HG03108 (cell line): ENCODE results near the gene FRAS1.

ENCODE experiments used
- ATAC-seq: cut with Tn5 transposase; IDR thresholded peaks from one replicate; pipeline ENCODE4 v1.9.1; 2021; ENCODE audit warnings: moderate library complexity; ENCODE audit not compliant: unreplicated experiment

Gene FRAS1

DNA sequence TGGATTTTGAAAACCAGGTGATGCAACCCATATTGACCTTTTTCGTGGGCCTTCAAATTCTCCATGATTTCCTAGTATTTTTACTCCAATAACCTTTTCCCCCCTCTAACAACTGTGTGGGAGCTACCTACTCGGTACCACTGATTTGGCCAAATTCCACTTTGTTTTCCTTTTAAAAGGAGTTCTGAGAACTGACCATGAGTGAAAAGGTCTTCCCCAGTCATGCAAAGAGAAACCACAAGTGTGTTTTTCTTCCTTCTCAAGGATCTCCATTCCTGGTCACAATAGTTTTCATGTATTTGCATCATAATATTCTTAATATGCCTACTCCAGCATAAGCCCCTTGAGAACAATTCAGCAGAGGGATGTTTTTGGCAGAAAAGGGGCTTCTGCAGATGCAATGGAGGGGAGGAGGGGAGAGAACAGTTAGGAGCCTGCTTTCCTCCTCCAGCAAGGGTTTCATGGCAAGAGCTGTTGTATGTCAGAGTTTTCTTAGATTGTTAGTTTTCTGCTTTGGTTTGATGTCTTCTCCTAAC lies 299.2 kb downstream of the FRAS1 start:
- ATAC-seq: no peak

DNA sequence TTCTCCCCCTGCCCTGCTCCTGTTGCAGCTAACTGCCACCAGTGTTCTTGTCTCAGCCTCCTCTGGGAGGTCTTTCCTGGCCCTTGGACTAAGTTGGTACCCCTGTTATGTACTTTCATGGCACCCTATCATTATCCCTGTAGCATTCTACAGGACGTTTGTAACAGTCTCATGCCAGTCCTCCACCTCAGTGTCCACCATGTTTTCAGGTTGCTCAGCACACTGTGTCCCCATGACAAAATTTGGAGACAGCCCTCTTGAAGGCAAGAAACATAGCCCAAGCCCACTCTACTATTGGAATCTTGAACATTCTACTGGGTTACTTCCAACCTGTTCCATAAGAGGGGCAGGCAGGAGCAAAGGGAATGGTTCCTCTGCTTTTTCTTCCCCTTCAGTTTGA lies 300.0 kb downstream of the FRAS1 start:
- no peak for ATAC-seq

DNA sequence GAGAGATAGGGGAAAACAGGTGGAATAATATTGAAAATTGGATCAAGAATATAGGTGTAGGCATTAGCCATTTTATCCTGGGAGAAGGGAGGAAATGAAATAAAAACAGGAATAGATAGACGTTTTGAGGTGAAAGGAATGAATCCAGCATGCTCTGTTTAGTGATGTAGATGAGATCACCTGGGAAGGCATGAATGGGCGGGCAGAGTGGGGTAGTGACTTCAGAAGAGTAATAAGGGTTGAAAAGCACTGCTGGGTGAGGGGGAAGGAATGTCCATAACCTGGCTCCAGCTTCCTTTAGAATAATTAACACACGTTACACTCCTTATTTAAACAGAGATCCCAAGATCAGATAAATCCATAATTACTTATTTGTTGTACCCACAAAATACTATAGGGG lies 303.3 kb downstream of the FRAS1 start:
- ATAC-seq: no peak

DNA sequence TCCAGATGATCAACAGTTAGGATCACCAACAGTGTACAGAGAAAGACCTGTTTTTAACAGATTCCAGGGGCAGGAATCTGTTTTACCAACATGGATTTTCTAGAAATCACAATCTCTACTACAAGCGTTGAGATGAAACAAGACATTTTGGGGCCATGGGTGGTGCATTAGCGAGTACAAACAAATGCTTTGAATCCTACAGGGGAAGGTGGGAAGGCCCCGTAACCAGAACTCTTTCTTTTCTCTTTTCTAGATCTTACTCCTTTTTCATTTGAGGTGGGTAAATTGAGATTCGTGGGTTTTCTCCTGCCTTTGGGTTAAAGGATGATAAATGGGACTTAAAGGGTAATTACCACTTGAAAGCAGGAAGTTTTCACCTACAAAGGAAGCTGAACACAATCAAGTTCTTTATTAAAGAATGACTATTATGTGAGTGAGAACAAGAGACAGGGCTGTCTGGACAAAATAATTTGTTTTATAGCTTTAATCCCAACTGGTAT lies 304.5 kb downstream of the FRAS1 start:
- ATAC-seq: no peak

DNA sequence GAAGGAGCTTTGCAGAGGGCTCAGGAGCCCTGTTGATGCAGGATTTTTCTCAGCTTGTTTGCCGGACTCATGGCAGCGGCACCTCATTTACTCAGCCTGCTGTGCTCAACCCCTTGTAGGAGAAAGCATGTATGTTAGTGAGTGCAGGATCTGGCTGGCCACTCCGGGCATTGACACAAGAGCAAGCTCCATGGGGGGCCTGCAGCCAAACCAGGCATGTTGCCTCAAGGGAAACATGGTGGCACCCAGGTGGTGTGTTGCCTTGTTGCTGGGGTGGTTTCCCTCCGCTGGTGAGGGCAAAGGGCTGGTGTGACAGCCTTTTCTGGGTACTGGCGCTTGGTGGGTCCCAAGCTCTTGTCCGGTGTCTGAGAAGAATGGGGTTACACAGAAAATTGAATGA lies 305.2 kb downstream of the FRAS1 start:
- ATAC-seq: no peak

DNA sequence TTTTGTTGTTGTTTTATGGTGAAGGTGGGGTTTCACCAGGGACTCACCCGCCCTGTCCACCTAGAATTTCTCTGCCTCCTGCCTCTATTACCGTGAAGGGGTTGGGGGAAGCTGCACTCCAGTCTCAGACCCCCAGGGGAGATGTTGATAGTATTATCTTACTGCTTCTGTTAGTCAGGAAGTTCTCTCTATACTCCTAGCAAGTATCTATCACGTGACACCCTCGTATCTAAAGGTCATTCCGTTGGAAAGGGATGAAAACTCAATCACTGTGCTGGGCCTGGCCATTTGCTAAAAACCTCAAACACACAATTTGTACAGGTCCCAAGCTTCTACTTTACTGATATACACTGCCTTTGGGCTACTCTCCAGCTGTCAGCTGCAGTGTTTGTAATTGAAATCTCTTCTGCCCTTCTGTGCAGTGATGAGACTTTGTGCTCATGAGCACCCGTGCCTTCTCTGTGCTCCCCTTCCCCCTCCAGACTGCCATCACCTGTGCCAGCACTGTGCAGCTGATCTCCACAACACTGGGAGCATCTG lies 306.0 kb downstream of the FRAS1 start:
- no peak for ATAC-seq

DNA sequence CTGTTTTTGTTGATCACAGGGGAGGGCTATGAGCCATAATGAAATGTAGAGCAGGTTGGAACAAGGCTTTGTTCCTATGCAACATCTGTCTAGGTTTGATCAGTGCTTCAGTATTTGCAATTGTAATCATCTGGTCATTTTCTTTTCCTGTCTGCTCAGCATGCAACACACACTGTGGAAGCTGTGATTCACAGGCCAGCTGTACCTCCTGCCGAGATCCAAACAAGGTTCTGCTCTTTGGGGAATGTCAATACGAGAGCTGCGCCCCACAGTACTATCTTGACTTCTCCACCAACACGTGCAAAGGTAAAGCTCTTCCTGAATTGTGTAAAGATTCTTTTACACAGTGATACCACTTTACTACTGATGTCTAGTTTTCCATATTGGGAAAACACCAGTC lies 312.6 kb downstream of the FRAS1 start:
- no peak for ATAC-seq

DNA sequence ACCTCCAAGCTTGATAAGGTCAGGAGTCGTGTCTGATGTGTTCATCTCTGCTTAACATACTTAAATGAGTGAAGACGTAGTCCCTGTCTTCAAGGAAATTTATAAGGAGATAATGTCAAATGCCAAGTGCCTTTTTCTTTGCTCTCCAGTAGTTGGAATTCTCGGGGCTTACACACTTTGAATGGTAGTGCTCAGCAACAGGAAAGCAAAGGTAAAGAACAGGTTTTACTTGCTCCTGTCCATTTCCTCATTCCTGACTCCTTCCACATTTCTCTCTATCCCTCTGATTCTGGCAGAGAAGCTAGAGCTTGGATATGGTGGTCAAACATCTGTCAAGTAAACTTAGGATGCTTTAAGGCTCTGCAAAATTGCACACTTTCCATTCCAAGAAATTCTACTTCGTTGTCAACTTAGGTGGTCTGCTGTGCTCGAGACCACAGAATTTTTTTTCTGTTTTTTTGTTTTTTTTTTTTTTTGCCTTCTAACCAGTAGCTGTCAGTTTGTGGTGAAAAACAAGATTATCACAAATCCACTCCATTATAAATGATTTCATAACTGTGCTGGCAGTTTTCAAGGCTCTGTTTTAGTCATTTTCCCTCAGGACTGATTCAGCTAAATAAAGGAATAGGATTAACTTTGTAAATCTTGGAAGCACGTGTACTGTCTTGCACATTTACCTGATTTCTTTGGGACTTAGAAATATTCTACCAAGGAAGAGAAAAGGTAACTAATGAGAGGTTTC lies 313.7 kb downstream of the FRAS1 start:
- no peak for ATAC-seq

DNA sequence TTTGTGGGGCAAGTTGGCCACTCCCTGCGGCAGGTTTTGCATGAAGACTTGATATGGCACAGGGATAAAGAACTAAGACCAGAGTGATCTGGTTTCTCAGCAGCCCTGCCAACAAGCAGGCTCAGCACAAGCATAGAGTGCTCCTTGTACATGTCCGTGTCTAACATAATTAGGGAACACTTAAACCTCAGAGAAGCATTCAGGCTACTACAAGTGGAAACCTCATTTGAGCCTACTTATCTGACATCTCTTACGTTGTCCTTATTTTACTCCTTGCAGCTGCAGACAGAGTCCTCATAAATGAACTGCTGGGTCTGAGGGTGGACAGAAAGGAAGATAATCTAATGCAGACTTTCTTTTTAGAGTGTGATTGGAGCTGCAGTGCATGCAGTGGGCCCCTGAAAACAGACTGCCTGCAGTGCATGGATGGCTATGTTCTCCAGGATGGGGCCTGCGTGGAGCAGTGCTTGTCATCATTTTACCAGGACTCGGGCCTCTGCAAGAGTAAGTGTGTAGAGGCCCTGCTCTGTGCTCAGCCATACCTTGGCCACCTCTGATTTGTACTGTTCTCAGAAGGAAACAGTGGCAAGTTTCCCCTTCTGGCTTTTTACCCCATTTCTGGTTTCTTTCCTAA lies 315.3 kb downstream of the FRAS1 start:
- ATAC-seq: no peak

DNA sequence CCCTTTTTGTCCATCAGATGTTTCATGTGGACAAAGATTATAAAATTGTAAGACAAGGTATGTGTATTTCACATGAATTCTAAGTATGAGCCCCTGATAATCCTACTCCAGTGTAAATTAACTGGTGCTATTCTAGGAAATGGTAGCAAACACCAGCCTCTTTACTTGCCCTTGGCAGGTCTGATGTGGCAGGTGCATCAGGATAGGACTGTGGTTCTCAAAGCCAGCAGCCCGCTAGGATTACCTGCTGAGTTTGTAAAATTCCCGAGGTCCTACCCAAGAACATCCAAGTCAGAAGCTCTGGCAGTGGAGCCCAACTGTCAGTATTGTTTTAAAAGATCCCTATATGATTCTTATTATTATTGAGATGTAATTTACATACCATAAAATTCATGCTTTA lies 320.4 kb downstream of the FRAS1 start:
- no peak for ATAC-seq

DNA sequence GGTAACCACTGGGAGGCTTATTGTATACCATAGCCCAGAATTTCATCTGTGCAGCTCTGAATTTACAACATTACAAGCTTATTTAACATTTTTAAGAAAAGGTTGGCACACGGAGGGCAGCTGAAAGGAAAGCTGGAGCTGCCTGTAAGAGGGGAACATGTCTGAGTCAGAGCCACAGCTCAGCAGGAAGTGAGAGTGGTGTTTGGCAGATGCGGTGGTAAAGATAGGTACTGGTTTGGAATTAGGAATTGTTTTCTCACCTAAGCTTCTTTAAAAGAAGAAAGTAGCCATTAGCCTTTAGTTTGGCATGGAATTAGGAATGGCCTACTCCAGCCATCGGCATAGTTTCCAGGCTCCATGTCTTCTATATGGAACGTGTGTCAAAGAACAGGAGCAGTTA lies 321.9 kb downstream of the FRAS1 start:
- no peak for ATAC-seq

DNA sequence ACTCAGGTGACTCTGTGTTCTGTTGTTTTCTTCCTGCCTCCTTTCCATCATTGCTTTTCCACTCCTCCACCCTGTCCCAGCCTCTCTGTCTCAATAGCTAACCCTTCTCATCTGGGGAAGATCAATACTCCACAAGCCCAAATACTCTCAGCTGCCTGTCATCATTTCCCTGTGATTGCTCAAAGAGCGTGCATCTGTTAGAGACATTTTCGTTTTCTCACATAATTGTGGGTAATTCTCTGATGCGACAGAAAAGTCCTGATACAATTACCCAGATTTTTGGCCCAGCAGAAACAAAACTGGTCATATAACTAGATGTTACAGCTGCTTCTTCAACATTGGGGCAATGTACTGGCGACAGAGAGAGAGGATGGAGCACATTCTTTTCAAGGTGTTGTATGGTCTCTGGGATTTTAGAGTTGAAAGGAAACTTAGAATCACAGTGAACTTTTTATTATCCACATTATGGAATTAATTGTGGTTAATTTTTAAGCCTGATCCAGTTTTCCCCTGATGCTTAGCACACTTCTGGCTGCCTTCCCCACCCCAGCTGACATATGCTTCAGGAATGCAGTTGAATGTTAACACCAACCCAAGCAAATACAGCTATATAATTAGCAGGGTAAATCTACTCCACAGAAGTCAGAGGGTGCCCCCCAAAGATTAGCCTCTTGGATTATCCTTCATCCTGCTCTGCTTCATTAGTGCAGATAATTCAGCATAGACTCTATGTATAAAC lies 323.0 kb downstream of the FRAS1 start:
- ATAC-seq: no peak

DNA sequence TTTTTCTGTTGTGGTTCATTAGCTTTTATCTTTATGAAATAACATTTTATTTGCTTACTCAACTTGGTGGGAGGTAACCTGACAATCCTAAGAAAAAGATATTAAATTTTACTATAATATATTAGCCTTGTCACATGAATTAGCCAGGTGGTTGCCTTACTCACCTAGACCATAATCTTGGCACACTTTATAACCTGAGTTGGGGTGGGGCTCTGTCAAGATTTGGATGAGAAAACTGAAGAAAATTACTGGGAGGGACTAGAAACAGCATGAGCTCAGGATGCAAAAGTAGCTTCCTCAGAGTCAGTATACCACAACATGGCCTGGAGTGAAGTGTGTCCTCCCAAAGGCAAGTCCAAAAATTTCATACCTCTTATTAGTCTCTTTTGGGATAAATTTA lies 329.6 kb downstream of the FRAS1 start:
- ATAC-seq: no peak

DNA sequence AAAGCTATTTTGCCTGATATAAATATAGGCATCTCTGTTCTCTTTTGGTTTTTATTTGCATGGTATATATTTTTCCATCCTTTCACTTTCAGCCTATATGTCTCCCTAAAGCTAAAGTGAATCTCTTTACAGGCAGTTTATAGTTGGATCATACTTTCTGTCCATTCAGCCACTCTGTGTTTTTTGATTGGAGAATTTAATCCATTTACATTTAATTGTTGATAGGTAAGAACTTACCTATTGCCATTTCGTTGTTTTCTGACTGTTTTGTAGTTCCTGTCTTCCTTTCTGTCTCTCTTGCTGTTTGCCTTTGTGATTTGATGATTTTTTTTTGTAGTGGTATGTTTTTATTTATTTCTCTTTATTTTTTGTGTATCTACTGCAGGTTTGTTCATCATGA lies 338.5 kb downstream of the FRAS1 start:
- ATAC-seq: no peak

DNA sequence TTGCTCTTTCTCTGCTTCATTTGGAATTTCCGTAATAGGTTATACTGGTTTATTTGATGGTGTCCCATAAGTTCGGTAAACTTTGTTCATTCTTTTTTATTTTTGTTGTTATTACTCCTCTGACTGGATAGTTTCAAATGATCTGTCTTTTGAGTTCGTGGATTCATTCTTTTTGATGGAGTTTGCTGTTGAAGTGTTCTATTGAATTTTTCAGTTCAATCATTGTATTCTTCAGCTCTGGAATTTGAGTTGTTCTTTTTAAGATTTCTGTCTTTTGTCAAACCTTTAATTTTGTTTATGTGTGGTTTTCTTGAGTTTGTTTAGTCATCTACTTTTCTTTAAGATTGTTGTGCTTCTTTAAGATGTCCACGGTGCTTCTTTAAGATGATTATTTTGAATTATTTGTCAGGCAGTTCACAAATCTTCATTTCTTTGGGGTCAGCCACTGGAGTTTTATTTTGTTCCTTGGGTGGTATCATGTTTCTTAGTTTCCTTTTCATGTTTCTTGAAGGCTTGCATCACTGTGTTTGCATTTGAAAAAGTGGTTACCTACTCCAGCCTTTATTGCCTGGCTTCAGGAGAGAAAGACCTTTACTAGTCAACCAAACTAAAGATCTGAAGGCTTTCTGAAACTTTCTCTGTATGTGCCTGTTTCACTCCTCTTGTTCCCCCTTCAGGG lies 339.6 kb downstream of the FRAS1 start:
- no peak for ATAC-seq

DNA sequence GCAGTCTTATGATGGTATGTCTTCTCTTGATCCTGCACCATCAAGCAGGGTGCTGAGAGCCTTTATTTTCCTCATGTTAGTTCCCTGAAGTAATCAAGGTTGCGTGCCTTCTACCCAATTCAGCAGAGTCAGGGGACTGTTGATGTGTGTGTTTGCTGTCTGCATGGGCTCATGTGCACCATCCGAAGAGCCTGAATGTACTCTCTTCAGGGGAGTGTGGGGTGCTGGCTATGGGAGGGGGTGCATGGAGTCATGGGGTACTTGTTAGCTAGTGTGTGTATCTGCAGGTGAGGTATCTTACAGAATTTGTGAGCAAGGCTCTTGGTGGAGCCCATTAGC lies 340.1 kb downstream of the FRAS1 start:
- no peak for ATAC-seq

DNA sequence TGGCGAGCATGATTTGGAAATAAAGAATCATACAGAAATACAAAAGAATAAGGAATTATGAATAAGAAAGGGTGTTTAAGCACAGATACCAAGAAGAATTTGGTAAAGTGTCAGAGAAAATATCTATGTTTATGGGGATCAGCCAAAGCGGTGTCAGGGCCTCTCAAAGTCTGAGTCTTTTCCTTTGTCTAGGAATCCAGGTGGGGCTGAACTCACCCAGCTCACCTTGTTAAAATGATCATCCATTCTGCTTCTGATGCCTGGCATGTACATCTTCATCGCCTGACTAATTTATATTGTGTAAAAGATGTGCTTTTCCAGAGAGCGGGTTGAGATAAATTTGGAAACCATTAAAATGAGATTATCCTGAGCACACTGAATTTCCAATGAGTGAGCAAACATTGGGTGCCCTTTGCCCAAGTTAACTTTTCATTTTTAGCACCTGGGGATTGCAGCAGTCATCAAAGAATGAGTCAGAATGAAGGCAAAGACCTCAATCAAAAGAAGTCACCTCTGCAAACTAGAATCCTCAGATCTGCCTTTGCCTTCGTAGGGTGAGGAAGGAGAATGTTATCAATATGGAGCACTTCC lies 352.6 kb downstream of the FRAS1 start:
- no peak for ATAC-seq

DNA sequence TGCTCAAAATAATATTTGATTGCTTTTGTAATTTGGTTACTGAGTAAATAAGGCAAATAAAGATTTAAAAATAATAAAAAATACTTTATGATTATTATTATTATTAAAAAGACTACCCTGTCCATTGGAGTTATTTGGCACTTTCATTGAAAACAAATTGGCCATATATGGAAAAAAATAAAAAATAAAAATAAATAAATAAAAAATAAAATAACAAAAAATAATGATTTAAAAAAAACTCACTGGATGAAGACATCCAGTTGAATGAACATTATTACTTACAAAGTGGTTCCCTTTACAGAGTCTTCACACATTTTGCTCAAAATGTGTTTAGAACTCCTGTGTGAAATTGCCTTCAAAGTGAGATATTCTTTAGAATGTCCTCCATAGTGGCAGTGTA lies 353.1 kb downstream of the FRAS1 start:
- ATAC-seq: no peak

DNA sequence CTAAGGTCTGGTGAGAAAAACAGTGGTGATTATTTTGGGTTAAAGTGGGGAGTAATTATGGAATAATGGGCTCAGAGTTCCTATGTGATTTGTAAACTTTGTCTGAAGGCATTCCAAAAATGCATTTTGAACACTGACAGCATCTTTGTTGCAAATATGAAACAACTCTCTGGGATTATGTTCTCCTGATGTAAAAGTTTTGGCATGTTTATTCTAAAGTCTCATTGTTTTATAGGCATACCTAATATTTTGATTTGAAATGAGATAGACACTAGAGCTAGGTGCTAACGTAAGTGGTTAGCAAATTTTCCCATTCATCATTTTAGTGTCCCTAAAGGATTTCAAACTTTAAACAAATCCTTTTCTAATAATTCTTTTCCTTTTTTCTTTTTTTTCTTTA lies 353.6 kb downstream of the FRAS1 start:
- no peak for ATAC-seq

DNA sequence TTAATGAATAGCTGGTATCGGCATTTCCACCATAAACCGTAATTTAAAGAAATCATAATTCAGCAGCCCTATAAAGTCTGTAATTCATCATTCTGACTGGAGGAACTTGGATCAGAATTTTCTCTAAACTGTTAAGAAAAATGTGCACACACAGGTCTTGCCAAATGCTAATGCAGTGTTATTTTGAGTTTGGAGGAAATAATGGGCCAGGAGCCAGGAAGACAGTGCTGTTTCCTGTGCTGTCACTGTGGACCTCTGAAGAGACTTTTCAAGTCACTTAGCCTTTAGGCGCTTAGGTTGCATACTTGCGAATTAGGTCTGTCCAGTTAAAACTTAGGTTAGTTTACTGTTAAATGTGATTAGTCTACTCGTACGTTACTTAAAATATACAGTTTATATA lies 357.0 kb downstream of the FRAS1 start:
- ATAC-seq: no peak

DNA sequence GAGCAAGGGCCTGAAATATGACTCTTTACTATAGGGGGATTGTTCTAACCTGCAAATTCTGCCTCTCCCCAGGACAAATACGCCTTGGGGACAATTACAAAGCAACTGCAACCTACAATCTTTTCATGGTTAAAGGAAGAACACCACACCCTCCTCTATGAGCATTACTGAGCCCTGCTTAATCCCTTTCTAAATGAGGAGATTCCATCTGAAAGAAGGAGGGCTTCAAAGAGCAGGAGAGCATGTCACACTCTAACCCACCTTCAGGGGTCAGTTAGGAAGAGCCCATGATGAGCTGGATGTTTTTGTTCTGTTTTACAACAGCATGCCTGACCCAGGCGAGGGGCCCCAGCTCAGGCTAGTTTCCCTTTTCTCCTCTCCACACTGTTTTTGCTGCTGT lies 360.5 kb downstream of the FRAS1 start:
- no peak for ATAC-seq
